Left renal pelvis (tissue), 4 donors: ENCODE results near the gene LTB4R2. TPM values are rescaled to one million over a fixed set of nuclear protein-coding genes. Genes with fewer than 3 reads are reported as not detected.

Source experiments
- polyA plus RNA-seq, 4 donors: library from polyadenylated mRNA; unstranded; fragments of 120-200 nt; gene quantifications; one replicate each; pipeline ENCODE4 v1.2.1, GENCODE V29; 2013; ENCODE audit not compliant: insufficient read length in 4 of 4

Gene LTB4R2
- polyA plus RNA-seq, 4 donors, result 1.7 to 4.4 (median 3.0) TPM

Other genes starting within 250 kb of the LTB4R2 start
- not detected for gene CPNE6, start 238.6 kb upstream of the LTB4R2 start, polyA plus RNA-seq
- gene PCK2, start 215.8 kb upstream of the LTB4R2 start, polyA plus RNA-seq, result 10 to 100 TPM in 3 of 4 donors, 1 to 10 TPM in 1; 7.7 to 31.0 (median 24.0) TPM
- 10 to 100 TPM; 41.2 to 90.6 (median 73.0) TPM for gene DCAF11, start 195.4 kb upstream of the LTB4R2 start, polyA plus RNA-seq
- 1 to 10 TPM in 3 of 4 donors, under 1 TPM in 1; 0.59 to 4.1 (median 2.1) TPM for gene NRL, start 195.2 kb upstream of the LTB4R2 start, polyA plus RNA-seq
- 1 to 10 TPM in 1 of 4 donors, under 1 TPM in 3; 0.55 to 1.6 (median 0.79) TPM for gene FITM1, start 179.5 kb upstream of the LTB4R2 start, polyA plus RNA-seq
- gene PSME1, start 173.9 kb upstream of the LTB4R2 start, polyA plus RNA-seq, result 100 to 1,000 TPM; 131 to 226 (median 197) TPM
- 10 to 100 TPM in 3 of 4 donors, 1 to 10 TPM in 1; 9.7 to 21.4 (median 19.4) TPM for gene EMC9, start 168.5 kb upstream of the LTB4R2 start, polyA plus RNA-seq
- gene PSME2, start 163.5 kb upstream of the LTB4R2 start, polyA plus RNA-seq, result 100 to 1,000 TPM; 134 to 185 (median 166) TPM
- 10 to 100 TPM; 44.8 to 59.8 (median 47.4) TPM for gene RNF31, start 162.6 kb upstream of the LTB4R2 start, polyA plus RNA-seq
- 10 to 100 TPM; 46.1 to 68.1 (median 57.0) TPM for gene IRF9, start 148.9 kb upstream of the LTB4R2 start, polyA plus RNA-seq
- gene REC8, start 138.1 kb upstream of the LTB4R2 start, polyA plus RNA-seq, result 100 to 1,000 TPM in 1 of 4 donors, 10 to 100 TPM in 3; 28.0 to 100 (median 57.9) TPM
- gene IPO4, start 121.3 kb upstream of the LTB4R2 start, polyA plus RNA-seq, result 10 to 100 TPM; 19.8 to 39.5 (median 31.0) TPM
- 10 to 100 TPM; 32.9 to 43.7 (median 35.4) TPM for gene TM9SF1, start 114.7 kb upstream of the LTB4R2 start, polyA plus RNA-seq
- gene TSSK4, start 104.4 kb upstream of the LTB4R2 start, polyA plus RNA-seq, result 10 to 100 TPM in 1 of 4 donors, 1 to 10 TPM in 3; 4.2 to 12.0 (median 5.6) TPM
- gene CHMP4A, start 96.7 kb upstream of the LTB4R2 start, polyA plus RNA-seq, result 10 to 100 TPM; 27.8 to 58.4 (median 52.0) TPM
- gene MDP1, start 94.1 kb upstream of the LTB4R2 start, polyA plus RNA-seq, result 10 to 100 TPM in 3 of 4 donors, 1 to 10 TPM in 1; 8.3 to 16.9 (median 11.3) TPM
- 100 to 1,000 TPM; 189 to 230 (median 217) TPM for gene NEDD8, start 77.8 kb upstream of the LTB4R2 start, polyA plus RNA-seq
- 100 to 1,000 TPM in 3 of 4 donors, 10 to 100 TPM in 1; 65.6 to 124 (median 117) TPM for gene GMPR2, start 77.2 kb upstream of the LTB4R2 start, polyA plus RNA-seq
- gene TINF2, start 67.5 kb upstream of the LTB4R2 start, polyA plus RNA-seq, result 10 to 100 TPM; 57.3 to 62.1 (median 60.1) TPM
- 1 to 10 TPM; 1.6 to 6.6 (median 2.6) TPM for gene TGM1, start 47.0 kb upstream of the LTB4R2 start, polyA plus RNA-seq
- 10 to 100 TPM; 19.4 to 28.6 (median 20.3) TPM for gene RABGGTA, start 38.5 kb upstream of the LTB4R2 start, polyA plus RNA-seq
- 10 to 100 TPM; 27.8 to 54.8 (median 43.2) TPM for gene DHRS1, start 10.4 kb upstream of the LTB4R2 start, polyA plus RNA-seq
- gene NOP9, start 10.3 kb upstream of the LTB4R2 start, polyA plus RNA-seq, result 10 to 100 TPM; 20.0 to 27.0 (median 25.4) TPM
- gene CIDEB, start 2.2 kb upstream of the LTB4R2 start, polyA plus RNA-seq, result 10 to 100 TPM; 20.2 to 28.4 (median 24.5) TPM
- gene LTB4R, start 1.4 kb downstream of the LTB4R2 start, polyA plus RNA-seq, result 1 to 10 TPM; 2.1 to 6.5 (median 4.9) TPM
- gene ADCY4, start 24.9 kb downstream of the LTB4R2 start, polyA plus RNA-seq, result 10 to 100 TPM in 3 of 4 donors, 1 to 10 TPM in 1; 8.4 to 23.3 (median 20.0) TPM
- 1 to 10 TPM; 2.3 to 4.3 (median 3.8) TPM for gene RIPK3, start 29.9 kb downstream of the LTB4R2 start, polyA plus RNA-seq
- 100 to 1,000 TPM in 1 of 4 donors, 10 to 100 TPM in 3; 52.5 to 151 (median 78.2) TPM for gene NFATC4, start 58.0 kb downstream of the LTB4R2 start, polyA plus RNA-seq
- 10 to 100 TPM; 46.0 to 95.5 (median 49.4) TPM for gene NYNRIN, start 88.9 kb downstream of the LTB4R2 start, polyA plus RNA-seq
- 1 to 10 TPM; 2.2 to 4.7 (median 2.6) TPM for gene CBLN3, start 119.5 kb downstream of the LTB4R2 start, polyA plus RNA-seq
- 10 to 100 TPM; 35.8 to 50.0 (median 40.5) TPM for gene KHNYN, start 119.8 kb downstream of the LTB4R2 start, polyA plus RNA-seq
- 10 to 100 TPM; 37.9 to 82.1 (median 52.3) TPM for gene SDR39U1, start 132.6 kb downstream of the LTB4R2 start, polyA plus RNA-seq
- gene CMA1, start 198.1 kb downstream of the LTB4R2 start, polyA plus RNA-seq, result under 1 TPM; 0.16 to 0.58 (median 0.34) TPM